Right ventricle myocardium inferior (tissue), 1 donor: ENCODE measurements around the gene DICER1. TPM values are rescaled to one million over a fixed set of nuclear protein-coding genes. Genes with fewer than 3 reads are reported as not detected.
A peak's percentile ranks its signal among the peaks of the same experiment; 100 is the strongest.

Experiments
- ATAC-seq: fragments of 200-7000 bp; cut with Tn5 transposase; one replicate; pipeline ENCODE4 v1.9.1; 2020; ENCODE audit warnings: mild to moderate bottlenecking, moderate library complexity
- DNase-seq: peaks from one replicate; pipeline ENCODE4 v3.0.0; 2021; ENCODE audit errors: missing footprints
- intact Hi-C: fragments of 100-400 bp; cut with DNase I; formaldehyde crosslinking; loops from one replicate; pipeline ENCODE4 v1.11.0; 2022
- total RNA-seq: library from RNA; stranded (reverse); fragmentation: NEBNext Ultra II Directional; extraction: Animal tissue kit (Norgen Biotek cat#: 25700); gene quantifications from one replicate; pipeline ENCODE4 v1.2.1, GENCODE V29; 2021
- donor health status: DM: no; HTN: yes; CAD: no; lungs with severe emphysema.

The DICER1 gene
- total RNA-seq, 1 donor from 2014 or later = 20.7 TPM

- DNase-seq = no peak
Measured at GRCh38 chr14:95057147-95057546, 100.2 kb downstream of the DICER1 start.

GRCh38 chr14:95056476-95056875, 100.9 kb downstream of the DICER1 start:
- ATAC-seq = no peak
- no peak for DNase-seq
- intact Hi-C loops = no loop called here

More at GRCh38 chr14:95057147-95057546, 100.2 kb downstream of the DICER1 start:
- ATAC-seq = no peak
- intact Hi-C loops = no loop called here

- intact Hi-C loops = no loop called here
- ATAC-seq (no peak), DNase-seq (no peak)
Measured at GRCh38 chr14:95055318-95055717, 102.0 kb downstream of the DICER1 start.

- no peak for DNase-seq
- ATAC-seq = no peak
- intact Hi-C loops = no loop called here
Measured at GRCh38 chr14:95054346-95055280, 102.7 kb downstream of the DICER1 start.

GRCh38 chr14:95052016-95052585, 105.2 kb downstream of the DICER1 start:
- DNase-seq = no peak
- intact Hi-C loops = no loop called here
- ATAC-seq = no peak

- no peak for ATAC-seq
- intact Hi-C loops = no loop called here
- DNase-seq = no peak
Measured at GRCh38 chr14:95049952-95050351, 107.4 kb downstream of the DICER1 start.

GRCh38 chr14:95048771-95049312, 108.5 kb downstream of the DICER1 start:
- intact Hi-C loops = no loop called here
- no peak for DNase-seq
- ATAC-seq = no peak

GRCh38 chr14:95047754-95048153, 109.6 kb downstream of the DICER1 start:
- ATAC-seq (no peak), DNase-seq (no peak)
- intact Hi-C loops = no loop called here

GRCh38 chr14:95046711-95047681, 110.3 kb downstream of the DICER1 start:
- intact Hi-C loops = no loop called here
- ATAC-seq = no peak
- DNase-seq = no peak

GRCh38 chr14:95045836-95046430, 111.4 kb downstream of the DICER1 start:
- DNase-seq (no peak), ATAC-seq (no peak)
- intact Hi-C loops = no loop called here

GRCh38 chr14:95045106-95045701, 112.1 kb downstream of the DICER1 start:
- ATAC-seq (peak; percentile 6), DNase-seq (no peak)
- intact Hi-C loops = no loop called here

- ATAC-seq (peak; percentile 12), DNase-seq (no peak)
- intact Hi-C loops = no loop called here
Measured at GRCh38 chr14:95044463-95045105, 112.7 kb downstream of the DICER1 start.

- DNase-seq (no peak), ATAC-seq (no peak)
- intact Hi-C loops = no loop called here
Measured at GRCh38 chr14:95043732-95044462, 113.4 kb downstream of the DICER1 start.

GRCh38 chr14:95043314-95043713, 114.0 kb downstream of the DICER1 start:
- ATAC-seq (no peak), DNase-seq (no peak)
- intact Hi-C loops = no loop called here

- DNase-seq (no peak), ATAC-seq (no peak)
Measured at GRCh38 chr14:95041477-95042020, 115.8 kb downstream of the DICER1 start.

GRCh38 chr14:95040708-95041476, 116.4 kb downstream of the DICER1 start:
- no peak for DNase-seq
- no peak for ATAC-seq
- intact Hi-C loops = no loop called here

More at GRCh38 chr14:95041477-95042020, 115.8 kb downstream of the DICER1 start:
- intact Hi-C loops = no loop called here
